ENCODE measurements around the gene TRAPPC2L. TPM values are rescaled to one million over a fixed set of nuclear protein-coding genes. Genes with fewer than 3 reads are reported as not detected.
"Not testable (repeated sequence)": the region's sequence is repeated elsewhere in the genome, so short reads cannot be mapped to it uniquely, and the experiment has no call there.

The TRAPPC2L gene
- total and polyA plus RNA-seq, 7 donors: 30.7 to 56.5 (median 42.1) TPM

DNA sequence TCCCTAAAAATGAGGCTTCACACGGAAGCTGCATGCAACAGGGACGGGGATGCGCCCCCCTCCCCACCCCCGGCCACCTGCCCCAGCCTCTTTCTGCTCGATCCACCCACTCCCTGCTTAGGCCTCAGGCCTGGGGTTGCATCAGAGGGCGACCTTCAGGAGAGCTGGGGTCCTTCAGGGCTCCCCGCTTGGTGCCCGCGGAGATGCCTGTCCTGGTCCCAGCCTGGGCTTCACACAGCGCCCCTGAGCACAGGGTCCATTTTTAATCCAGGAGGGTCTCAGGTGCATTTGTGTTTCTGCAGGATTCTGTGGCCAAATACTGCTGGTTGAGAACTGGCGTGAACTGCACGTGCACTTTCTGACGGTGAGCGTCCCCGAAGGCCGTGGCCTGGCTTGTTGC lies 37.8 kb upstream of the TRAPPC2L start:
- Histone ChIP-seq H3K4me1 (no peaks in the 10 kb centered on the region), H3K27ac (no peak overlapping the region), H3K4me3 (no peak overlapping the region), H3K27me3 (no peaks in the 10 kb centered on the region), H3K36me3 (peaks cover 6 to 31% (median 7%) of the 10 kb centered on the region in 4 donors), H3K9me3 (no peaks in the 10 kb centered on the region)
- WGBS, 2 donors: 85 to 92% methylated on average over 16 of the region's 16 CpGs
- intact Hi-C loops (cut with DNase I): no loop called here
- no peak for DNase-seq
- TF ChIP-seq POLR2AphosphoS5 (IDR thresholded peaks at IDR 0.05) (no peak), EP300 (IDR thresholded peaks at IDR 0.05) (no peak), POLR2A (IDR thresholded peaks at IDR 0.05) (no peak)
- TF ChIP-seq, protein P1, sequence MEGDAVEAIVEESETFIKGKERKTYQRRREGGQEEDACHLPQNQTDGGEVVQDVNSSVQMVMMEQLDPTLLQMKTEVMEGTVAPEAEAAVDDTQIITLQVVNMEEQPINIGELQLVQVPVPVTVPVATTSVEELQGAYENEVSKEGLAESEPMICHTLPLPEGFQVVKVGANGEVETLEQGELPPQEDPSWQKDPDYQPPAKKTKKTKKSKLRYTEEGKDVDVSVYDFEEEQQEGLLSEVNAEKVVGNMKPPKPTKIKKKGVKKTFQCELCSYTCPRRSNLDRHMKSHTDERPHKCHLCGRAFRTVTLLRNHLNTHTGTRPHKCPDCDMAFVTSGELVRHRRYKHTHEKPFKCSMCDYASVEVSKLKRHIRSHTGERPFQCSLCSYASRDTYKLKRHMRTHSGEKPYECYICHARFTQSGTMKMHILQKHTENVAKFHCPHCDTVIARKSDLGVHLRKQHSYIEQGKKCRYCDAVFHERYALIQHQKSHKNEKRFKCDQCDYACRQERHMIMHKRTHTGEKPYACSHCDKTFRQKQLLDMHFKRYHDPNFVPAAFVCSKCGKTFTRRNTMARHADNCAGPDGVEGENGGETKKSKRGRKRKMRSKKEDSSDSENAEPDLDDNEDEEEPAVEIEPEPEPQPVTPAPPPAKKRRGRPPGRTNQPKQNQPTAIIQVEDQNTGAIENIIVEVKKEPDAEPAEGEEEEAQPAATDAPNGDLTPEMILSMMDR (IDR thresholded peaks at IDR 0.05): no peak

DNA sequence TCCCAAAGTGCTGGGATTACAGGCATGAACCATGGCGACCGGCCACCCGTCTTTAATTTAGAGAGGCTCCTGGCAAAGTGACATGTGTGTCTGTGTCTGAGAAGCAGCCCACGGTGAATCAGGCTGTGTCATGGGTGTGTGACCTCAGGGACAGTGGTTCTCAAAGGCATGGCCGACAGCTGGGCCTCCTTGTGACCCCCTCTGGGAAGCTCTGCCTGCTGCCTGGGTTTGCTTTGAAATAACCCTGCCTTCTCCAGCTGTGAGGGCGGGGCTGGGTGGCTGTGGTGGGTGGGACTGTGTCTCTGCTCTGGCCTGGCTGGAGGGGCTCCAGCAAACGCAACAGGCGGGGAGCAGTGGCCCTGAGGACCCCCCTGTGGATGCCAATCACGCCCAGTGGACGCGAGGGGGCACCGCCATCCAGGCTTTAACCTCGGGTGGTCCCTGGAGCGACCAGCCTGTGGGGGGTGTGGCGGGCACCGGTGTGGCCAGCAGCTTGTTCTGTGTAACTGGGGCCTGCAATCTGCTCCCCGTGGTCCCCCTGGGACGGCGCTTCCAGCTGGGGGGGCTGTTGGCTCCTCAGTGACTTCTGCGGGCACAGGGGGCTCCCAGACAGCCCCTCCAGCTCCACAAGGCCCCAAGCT lies 36.4 kb upstream of the TRAPPC2L start:
- Histone ChIP-seq H3K27me3 (no peaks in the 10 kb centered on the region), H3K9me3 (no peaks in the 10 kb centered on the region), H3K36me3 (peaks cover 6 to 41% (median 10%) of the 10 kb centered on the region in 4 donors), H3K27ac (no peak overlapping the region), H3K4me1 (no peaks in the 10 kb centered on the region), H3K4me3 (no peak overlapping the region)
- WGBS, 2 donors: 89 to 91% methylated on average over 20 of the region's 20 CpGs
- DNase-seq: no peak
- TF ChIP-seq POLR2AphosphoS5 (IDR thresholded peaks at IDR 0.05): no peak
- intact Hi-C loops (cut with DNase I): no loop called here

DNA sequence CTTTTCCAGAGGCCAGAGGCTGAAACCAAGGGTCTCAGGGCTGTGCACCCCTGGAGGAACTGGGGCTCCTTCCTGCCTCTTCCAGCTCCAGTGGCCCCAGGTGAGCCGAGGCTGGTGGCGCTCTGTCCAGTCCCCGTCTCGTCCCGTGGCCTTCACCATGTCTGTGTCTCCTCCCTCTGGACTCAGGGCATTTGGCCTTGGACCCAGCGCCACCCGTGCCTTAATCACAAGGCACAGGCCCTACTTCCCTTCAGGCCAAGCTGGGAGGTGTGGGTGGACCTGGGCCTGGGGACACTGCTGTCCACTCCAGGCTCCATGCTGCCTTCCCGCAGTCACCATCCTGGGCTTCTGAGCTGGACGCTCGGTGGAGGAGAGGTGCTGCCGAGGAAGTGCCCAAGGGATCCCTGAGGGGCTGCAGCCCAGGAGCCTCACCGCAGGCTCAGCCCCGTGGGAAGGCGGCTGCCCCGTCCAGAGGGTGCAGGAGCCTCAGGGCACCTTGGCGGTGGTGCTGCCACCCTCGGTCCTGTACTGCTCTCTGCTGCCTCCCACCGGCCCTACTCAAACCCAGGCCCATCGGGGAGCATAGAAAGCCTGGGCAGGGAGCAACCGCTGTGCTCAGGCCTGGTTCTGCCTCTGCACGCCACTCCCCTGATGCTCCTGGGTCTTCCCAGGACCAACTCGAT lies 35.6 kb upstream of the TRAPPC2L start:
- Histone ChIP-seq H3K4me1 (no peaks in the 10 kb centered on the region), H3K27ac (no peak overlapping the region), H3K36me3 (peaks cover 6 to 47% (median 10%) of the 10 kb centered on the region in 4 donors), H3K9me3 (no peaks in the 10 kb centered on the region), H3K27me3 (no peaks in the 10 kb centered on the region), H3K4me3 (no peak overlapping the region)
- TF ChIP-seq, protein P1 (IDR thresholded peaks at IDR 0.05): no peak
- TF ChIP-seq EP300 (IDR thresholded peaks at IDR 0.05): no peak
- TF ChIP-seq POLR2AphosphoS5 (IDR thresholded peaks at IDR 0.05): no peak
- no peak for TF ChIP-seq POLR2A (IDR thresholded peaks at IDR 0.05)
- 85 to 91% methylated on average over 22 of the region's 22 CpGs for WGBS, 2 donors
- no peak for DNase-seq
- intact Hi-C loops (cut with DNase I): no loop called here

DNA sequence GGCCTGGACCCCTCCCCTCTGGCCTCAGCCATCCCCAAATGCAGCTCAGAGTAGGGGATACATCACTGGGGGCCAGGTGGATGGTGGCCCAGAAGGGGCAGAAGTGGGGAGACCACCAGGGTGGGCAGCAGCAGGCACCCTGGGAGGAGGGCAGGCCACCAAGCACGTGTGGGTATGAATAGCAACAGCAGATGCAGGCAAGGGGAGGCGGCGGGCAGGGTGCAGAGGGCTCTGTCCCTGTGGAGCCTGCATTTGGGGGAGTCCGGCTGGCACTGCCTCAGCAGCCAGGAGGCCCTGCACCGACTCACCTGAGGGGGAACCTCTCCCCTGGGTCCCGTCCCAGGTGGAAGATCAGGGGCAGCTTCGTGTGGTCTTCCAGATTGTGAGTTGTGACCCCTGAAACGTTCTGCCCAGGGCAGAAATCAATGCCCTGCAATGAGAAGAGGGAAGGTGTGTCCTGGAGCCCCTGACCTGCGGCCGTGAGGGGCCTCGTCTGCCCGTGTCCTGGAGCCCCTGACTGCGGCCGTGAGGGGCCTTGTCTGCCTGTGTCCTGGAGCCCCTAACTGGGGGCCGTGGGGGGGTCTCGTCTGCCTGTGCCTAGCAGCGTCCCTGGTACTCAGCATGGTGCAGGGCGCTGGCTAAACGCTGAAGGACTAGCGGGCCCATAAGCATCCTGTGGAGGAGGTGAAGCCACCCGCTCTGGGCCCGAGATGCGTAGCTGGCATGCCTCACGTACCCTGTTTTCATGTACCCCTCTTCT lies 34.5 kb upstream of the TRAPPC2L start:
- DNase-seq: no peak
- Histone ChIP-seq H3K27ac (no peak overlapping the region), H3K36me3 (peaks cover 6 to 58% (median 11%) of the 10 kb centered on the region in 4 donors), H3K4me1 (no peaks in the 10 kb centered on the region), H3K9me3 (no peaks in the 10 kb centered on the region), H3K4me3 (no peak overlapping the region), H3K27me3 (no peaks in the 10 kb centered on the region)
- intact Hi-C loops (cut with DNase I): no loop called here
- WGBS, 2 donors: 95% methylated on average over 24 of the region's 24 CpGs
- TF ChIP-seq POLR2AphosphoS5 (IDR thresholded peaks at IDR 0.05) (no peak), POLR2A (IDR thresholded peaks at IDR 0.05) (no peak), EP300 (IDR thresholded peaks at IDR 0.05) (no peak)
- TF ChIP-seq, protein P1 (IDR thresholded peaks at IDR 0.05): no peak

DNA sequence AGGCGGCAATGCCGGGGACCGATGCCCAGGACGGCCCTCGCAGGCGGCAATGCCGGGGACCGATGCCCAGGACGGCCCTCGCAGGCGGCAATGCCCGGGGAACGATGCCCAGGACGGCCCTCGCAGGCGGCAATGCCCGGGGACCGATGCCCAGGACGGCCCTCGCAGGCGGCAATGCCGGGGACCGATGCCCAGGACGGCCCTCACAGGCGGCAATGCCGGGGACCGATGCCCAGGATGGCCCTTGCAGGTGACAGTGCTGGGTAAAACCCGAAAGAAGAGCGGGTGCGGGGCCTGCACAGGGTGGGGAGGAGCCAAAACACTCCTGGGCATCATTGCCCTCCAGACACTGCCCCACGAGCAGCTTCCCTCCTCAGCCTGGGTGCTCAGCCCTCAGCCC lies 33.3 kb upstream of the TRAPPC2L start:
- H3K36me3 ChIP-seq: peaks cover 6 to 70% (median 14%) of the 10 kb centered on the region in 4 donors
- DNase-seq; intact Hi-C loops (cut with DNase I); H3K27ac ChIP-seq; H3K4me1 ChIP-seq; H3K27me3 ChIP-seq; H3K9me3 ChIP-seq; H3K4me3 ChIP-seq: not testable (repeated sequence)
- WGBS, 2 donors: 97% methylated on average over 30 of the region's 31 CpGs
